ENCODE results near the gene UST. TPM values are rescaled to one million over a fixed set of nuclear protein-coding genes. Genes with fewer than 3 reads are reported as not detected.

Gene UST
- total RNA-seq, 2 donors from 2014 or later = 24.2 to 30.8 TPM

DNA sequence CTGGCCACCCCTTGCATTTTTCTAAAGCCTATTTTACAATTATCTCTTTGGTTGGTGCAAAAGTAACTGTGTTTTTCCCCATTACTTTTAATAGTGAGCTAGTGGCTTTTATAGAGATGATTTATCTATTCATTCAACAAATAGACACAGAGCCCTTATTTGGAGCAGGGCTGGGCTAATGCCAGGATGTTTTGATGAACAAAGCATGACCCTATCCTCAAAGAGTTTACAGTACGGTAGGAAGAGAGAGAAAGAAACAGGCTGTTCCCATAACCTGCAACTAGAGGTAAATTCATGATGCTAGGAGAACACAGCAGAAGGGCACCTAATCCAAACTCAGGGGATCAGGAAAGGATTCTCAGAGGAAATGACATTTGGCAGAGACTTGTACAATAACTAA is 37.3 kb upstream of the UST start:
- H3K4me1 ChIP-seq (ENCODE audit: control insufficient read depth in 1 of 2, low read depth in 2 of 2) = peaks cover 18 to 30% of the 10 kb centered on the region in 2 donors
- TF ChIP-seq CTCF (IDR thresholded peaks at IDR 0.05) = no peak
- DNase-seq (ENCODE audit: low spot score) (no peak), ATAC-seq (ENCODE audit: insufficient number of reproducible peaks, low FRiP score, low read depth) (no peak)
- H3K27me3 ChIP-seq (replicated peaks; ENCODE audit: insufficient read depth) = no peaks in the 10 kb centered on the region
- H3K9me3 ChIP-seq = no peaks in the 10 kb centered on the region
- H3K27ac ChIP-seq = peak overlapping the region; percentile 41 to 56
- no peaks in the 10 kb centered on the region for H3K36me3 ChIP-seq
- no peak overlapping the region for H3K4me3 ChIP-seq

DNA sequence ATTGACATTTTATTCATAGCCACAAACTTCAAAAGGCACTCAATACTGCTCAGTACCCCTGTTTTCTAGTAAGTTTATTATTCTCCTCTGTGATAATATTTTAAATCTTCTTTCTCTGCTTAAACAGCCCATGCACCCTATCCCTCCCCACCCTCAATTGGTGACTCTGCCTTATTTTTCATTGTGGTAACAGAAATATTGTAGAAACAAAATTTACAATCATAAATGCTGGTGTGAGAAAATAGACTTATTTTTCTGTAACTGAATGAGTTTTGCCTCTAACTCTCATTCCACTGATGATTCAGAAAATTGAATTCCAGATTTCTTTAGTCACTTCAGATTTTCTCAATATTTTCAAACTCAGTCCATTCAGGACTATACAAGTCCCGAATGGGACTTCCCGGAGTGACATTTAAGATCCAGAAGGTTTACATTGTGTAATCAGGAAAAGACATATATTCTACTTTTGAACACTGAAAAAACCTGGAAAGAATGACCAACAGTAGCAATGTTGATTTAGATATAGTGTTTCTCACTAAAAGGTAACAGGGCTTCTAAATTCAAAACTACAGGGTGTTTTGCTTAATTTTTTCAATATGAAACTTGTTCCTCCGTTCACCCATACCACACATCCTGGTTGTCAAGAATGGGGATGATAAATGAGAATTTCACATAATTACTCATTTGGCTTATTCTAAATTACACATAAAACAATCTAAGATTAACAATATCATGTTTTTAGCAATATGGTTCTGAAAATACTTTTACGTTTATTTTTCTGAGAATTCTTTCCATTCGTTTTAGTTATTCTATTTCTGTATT is 34.8 kb upstream of the UST start:
- H3K27ac ChIP-seq = peak overlapping the region in 1 of 2 donors; percentile 18
- peaks cover 18 to 30% of the 10 kb centered on the region in 2 donors for H3K4me1 ChIP-seq (ENCODE audit: control insufficient read depth in 1 of 2, low read depth in 2 of 2)
- TF ChIP-seq CTCF (IDR thresholded peaks at IDR 0.05) = no peak
- H3K27me3 ChIP-seq (replicated peaks; ENCODE audit: insufficient read depth) = no peaks in the 10 kb centered on the region
- H3K9me3 ChIP-seq = no peaks in the 10 kb centered on the region
- ATAC-seq (ENCODE audit: insufficient number of reproducible peaks, low FRiP score, low read depth) (no peak), DNase-seq (ENCODE audit: low spot score) (no peak)
- H3K36me3 ChIP-seq = no peaks in the 10 kb centered on the region
- peak overlapping the region; percentile 35 for H3K4me3 ChIP-seq

DNA sequence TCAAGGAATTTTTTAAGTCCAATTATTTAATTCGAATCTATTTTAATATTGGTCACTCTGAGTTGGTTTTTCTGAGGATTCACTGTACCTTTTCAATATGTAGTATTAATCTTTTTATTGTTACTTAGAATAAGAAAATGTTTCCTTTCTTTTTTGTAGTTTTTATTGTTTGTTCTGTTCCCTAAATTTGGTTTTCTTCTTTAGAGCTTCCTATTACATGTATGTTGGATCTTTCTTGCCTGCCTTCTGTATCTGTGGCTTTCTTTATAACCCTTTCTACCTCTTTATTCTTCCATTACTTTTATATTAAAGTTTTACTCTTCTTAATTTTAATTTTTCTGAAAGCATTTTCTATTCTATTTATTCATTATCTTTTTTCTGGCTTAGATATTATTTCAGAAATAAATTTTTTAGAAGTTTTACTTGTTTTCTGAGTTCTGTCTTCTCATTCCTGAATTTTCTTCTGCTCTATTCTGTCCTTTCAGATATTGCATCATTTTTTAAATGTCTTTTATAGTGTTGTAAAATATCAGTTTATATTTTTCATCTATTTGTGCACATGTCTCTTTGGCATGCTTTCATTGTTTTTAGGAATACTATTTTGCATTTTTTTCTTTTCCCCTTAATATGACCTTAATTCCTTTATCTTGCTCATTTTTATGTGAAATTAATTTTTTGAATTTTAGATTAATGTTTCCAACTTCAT is 33.6 kb upstream of the UST start:
- no peak for TF ChIP-seq CTCF (IDR thresholded peaks at IDR 0.05)
- Histone ChIP-seq H3K4me1 (ENCODE audit: control insufficient read depth in 1 of 2, low read depth in 2 of 2) (peaks cover 18 to 28% of the 10 kb centered on the region in 2 donors), H3K9me3 (no peaks in the 10 kb centered on the region), H3K27me3 (replicated peaks; ENCODE audit: insufficient read depth) (no peaks in the 10 kb centered on the region), H3K4me3 (no peak overlapping the region), H3K36me3 (no peaks in the 10 kb centered on the region), H3K27ac (no peak overlapping the region)
- ATAC-seq (ENCODE audit: insufficient number of reproducible peaks, low FRiP score, low read depth) (no peak), DNase-seq (ENCODE audit: low spot score) (no peak)

- DNase-seq (ENCODE audit: low spot score) (no peak), ATAC-seq (ENCODE audit: insufficient number of reproducible peaks, low FRiP score, low read depth) (no peak)
- H3K4me3 ChIP-seq = no peak overlapping the region
- no peak for TF ChIP-seq CTCF (IDR thresholded peaks at IDR 0.05)
- no peak overlapping the region for H3K27ac ChIP-seq
- peaks cover 14 to 21% of the 10 kb centered on the region in 2 donors for H3K4me1 ChIP-seq (ENCODE audit: control insufficient read depth in 1 of 2, low read depth in 2 of 2)
- H3K36me3 ChIP-seq = no peaks in the 10 kb centered on the region
- no peaks in the 10 kb centered on the region for H3K9me3 ChIP-seq
- no peaks in the 10 kb centered on the region for H3K27me3 ChIP-seq (replicated peaks; ENCODE audit: insufficient read depth)
Observed at GRCh38 chr6:148713921-148714320, 32.9 kb upstream of the UST start.

GRCh38 chr6:148716811-148717210 is 30.0 kb upstream of the UST start:
- no peaks in the 10 kb centered on the region for H3K27me3 ChIP-seq (replicated peaks; ENCODE audit: insufficient read depth)
- no peak for ATAC-seq (ENCODE audit: insufficient number of reproducible peaks, low FRiP score, low read depth)
- no peaks in the 10 kb centered on the region for H3K36me3 ChIP-seq
- no peak overlapping the region for H3K27ac ChIP-seq
- H3K9me3 ChIP-seq = no peaks in the 10 kb centered on the region
- peaks cover 8 to 28% of the 10 kb centered on the region in 2 donors for H3K4me1 ChIP-seq (ENCODE audit: control insufficient read depth in 1 of 2, low read depth in 2 of 2)
- DNase-seq (ENCODE audit: low spot score) = no peak
- no peak for TF ChIP-seq CTCF (IDR thresholded peaks at IDR 0.05)
- H3K4me3 ChIP-seq = no peak overlapping the region

Measured in thoracic aorta (tissue), 2 donors.